Lower leg skin (tissue), 3 donors: ENCODE data around the gene IPO9.

ENCODE experiments used
- POLR2A ChIP-seq, 2 donors: fragments of 450-650 bp; IDR thresholded peaks; one replicate each; pipeline ENCODE4 v1.6.1; 2016 to 2017; ENCODE audit warnings: antibody characterized with exemption in 2 of 2, mild to moderate bottlenecking in 1 of 2, moderate library complexity in 1 of 2
- TF ChIP-seq, protein P1 (sequence below), 3 donors: fragments of 450-650 bp; IDR thresholded peaks; one replicate each; pipeline ENCODE4 v1.5.1; 2016; ENCODE audit warnings: antibody characterized with exemption in 3 of 3, mild to moderate bottlenecking in 3 of 3, moderate library complexity in 2 of 3

DNA sequence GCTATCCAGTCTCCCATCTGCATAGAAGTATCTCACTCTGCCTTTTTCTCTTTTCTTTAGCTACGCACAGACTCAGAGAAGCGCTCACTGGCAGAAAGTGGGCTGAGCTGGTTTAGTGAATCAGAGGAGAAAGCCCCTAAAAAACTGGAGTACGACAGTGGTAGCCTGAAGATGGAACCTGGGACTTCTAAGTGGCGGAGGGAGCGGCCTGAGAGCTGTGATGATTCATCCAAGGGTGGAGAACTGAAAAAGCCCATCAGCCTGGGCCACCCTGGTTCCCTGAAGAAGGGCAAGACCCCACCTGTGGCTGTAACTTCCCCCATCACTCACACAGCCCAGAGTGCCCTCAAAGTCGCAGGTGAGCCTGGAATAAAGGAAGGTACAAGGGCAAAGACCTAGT lies 48.0 kb upstream of the IPO9 start:
- TF ChIP-seq, protein P1, sequence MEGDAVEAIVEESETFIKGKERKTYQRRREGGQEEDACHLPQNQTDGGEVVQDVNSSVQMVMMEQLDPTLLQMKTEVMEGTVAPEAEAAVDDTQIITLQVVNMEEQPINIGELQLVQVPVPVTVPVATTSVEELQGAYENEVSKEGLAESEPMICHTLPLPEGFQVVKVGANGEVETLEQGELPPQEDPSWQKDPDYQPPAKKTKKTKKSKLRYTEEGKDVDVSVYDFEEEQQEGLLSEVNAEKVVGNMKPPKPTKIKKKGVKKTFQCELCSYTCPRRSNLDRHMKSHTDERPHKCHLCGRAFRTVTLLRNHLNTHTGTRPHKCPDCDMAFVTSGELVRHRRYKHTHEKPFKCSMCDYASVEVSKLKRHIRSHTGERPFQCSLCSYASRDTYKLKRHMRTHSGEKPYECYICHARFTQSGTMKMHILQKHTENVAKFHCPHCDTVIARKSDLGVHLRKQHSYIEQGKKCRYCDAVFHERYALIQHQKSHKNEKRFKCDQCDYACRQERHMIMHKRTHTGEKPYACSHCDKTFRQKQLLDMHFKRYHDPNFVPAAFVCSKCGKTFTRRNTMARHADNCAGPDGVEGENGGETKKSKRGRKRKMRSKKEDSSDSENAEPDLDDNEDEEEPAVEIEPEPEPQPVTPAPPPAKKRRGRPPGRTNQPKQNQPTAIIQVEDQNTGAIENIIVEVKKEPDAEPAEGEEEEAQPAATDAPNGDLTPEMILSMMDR (IDR thresholded peaks at IDR 0.05), result no peak
- no peak for TF ChIP-seq POLR2A (IDR thresholded peaks at IDR 0.05)
